HUDEP-2 (cell line): ENCODE results near the gene CEP57L1.
"Not testable (repeated sequence)": the region's sequence is repeated elsewhere in the genome, so short reads cannot be mapped to it uniquely, and the experiment has no call there.

Source experiments
- DNase-seq, 76 experiments: peaks; one replicate each; lab custom pipeline; 2025; ENCODE audit not compliant: unreplicated experiment in 76 of 76; lab: John Stamatoyannopoulos, UW

CEP57L1 gene

DNA sequence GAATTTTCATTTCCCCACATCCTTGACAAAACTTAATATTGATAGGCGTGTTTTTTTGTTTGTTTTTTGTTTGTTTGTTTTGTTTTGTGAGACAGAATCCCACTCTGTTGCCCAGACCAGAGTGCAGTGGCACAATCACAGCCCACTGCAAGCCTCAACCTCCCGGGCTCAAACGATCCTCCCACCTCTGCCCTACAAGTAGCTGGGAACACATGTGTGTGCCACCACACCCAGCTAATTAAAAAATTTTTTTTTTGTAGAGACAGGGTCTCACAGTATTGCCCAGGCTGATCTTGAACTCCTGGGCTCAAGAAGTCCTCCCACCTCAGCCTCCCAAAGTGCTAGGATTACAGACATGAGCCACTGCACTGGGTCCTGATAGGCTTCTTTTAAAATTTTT lies 9.2 kb downstream of the CEP57L1 start:
- DNase-seq = no peak

DNA sequence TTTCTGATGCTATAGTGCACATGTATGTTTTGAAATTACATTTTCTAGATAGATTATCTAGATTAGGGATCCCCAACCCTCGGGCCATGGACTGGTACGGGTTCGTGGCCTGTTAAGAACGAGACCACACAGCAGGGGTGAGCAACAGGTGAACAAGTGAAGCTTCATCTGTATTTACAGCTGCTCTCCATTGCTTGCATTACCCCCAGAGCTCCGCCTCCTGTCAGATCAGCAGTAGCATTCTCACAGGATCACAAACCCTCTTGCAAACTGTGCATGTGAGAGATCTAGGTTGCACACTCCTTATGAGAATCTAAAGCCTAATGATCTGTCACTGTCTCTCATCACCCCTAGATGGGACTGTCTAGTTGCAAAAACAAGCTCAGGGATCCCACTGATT lies 10.4 kb downstream of the CEP57L1 start:
- DNase-seq = peak in 2 of 76 experiments; percentile 6 to 28

DNA sequence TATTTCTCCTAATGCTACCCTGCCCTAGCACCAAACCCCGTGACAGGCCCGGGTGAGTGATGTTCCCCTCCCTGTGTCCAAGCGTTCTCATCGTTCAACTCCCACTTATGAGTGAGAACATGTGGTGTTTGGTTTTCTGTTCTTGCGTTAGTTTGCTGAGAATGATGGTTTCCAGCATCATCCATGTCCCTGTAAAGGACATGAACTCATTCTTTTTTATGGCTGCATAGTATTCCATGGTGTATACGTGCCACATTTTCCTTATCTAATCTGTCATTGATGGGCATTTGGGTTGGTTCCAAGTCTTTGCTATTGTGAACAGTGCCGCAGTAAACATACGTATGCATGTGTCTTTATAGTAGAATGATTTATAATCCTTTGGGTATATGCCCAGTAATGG lies 14.4 kb downstream of the CEP57L1 start:
- DNase-seq = not testable (repeated sequence)

- DNase-seq = not testable (repeated sequence)
Observed at GRCh38 chr6:109112663-109113062, 17.4 kb downstream of the CEP57L1 start.

- no peak for DNase-seq
Observed at GRCh38 chr6:109117346-109118035, 22.2 kb downstream of the CEP57L1 start.

DNA sequence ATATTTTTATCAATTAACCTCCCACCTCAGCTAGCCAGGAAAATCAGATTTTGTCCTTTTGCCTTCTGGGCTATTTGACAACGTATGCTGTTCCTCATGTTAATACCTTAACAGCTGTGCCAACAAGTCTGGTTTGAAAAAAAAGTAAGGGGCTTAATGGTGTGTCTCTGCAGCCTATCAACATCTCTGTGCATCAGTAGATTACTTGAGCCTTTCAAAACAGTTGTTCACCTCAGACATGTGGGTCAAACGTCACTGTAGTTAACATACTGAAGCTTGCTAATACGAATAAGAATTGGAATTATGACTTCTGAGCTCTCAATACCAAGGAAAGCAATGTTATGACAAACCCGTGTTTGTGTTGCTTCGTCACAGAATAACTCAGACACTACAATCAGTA lies 23.0 kb downstream of the CEP57L1 start:
- DNase-seq = no peak

DNA sequence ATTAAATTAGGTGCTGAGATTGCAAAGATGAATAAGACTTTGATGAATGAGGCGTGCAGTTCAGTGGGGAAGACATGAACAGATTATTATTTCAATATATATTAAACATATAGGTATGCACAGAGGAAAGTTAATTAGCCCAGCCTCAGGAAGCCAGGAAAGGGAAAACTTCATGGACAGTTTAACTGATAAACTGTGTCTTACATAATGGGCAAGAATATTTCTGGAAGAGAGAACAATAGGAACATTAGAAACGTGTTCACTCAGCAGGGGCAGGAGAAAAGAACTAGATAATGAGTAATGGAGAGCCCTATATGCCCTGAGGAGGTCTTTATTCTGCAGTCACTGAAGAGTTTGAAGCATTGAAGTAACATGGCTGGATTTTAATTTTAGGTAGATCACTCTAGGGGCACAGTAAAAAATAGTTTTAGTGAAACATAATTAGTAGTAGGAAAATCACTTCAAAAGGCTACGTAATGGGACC lies 23.6 kb downstream of the CEP57L1 start:
- DNase-seq = no peak

- DNase-seq = no peak
Observed at GRCh38 chr6:109121411-109121810, 26.1 kb downstream of the CEP57L1 start.

GRCh38 chr6:109124219-109124618 lies 28.9 kb downstream of the CEP57L1 start:
- no peak for DNase-seq

GRCh38 chr6:109125504-109125903 lies 30.2 kb downstream of the CEP57L1 start:
- no peak for DNase-seq

DNA sequence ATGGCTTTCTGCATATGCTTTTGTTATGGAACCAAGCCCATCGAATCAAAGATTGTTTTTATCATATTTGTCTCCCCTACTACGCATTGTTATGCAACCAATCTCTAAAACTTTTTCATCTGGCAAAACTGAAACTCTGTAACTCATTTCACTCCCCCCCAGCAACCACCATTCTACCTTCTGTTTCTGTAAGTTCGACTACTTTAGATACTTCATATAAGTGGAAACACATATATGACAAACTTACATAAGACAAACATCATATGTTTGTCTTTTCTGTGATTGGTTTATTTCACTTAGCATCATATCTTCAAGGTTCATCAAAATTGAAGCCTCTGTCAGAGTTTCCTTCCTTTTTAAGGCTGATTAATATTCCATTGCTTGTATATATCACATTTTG lies 34.8 kb downstream of the CEP57L1 start:
- no peak for DNase-seq

DNA sequence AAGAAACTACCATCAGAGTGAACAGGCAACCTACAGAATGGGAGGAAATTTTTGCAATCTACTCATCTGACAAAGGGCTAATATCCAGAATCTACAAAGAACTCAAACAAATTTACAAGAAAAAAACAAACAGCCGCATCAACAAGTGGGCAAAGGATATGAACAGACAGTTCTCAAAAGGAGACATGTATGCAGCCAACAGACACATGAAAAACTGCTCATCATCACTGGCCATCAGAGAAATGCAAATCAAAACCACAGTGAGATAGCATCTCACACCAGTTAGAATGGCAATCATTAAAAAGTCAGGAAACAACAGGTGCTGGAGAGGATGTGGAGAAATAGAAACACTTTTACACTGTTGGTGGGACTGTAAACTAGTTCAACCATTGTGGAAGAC lies 40.3 kb downstream of the CEP57L1 start:
- DNase-seq = not testable (repeated sequence)

DNA sequence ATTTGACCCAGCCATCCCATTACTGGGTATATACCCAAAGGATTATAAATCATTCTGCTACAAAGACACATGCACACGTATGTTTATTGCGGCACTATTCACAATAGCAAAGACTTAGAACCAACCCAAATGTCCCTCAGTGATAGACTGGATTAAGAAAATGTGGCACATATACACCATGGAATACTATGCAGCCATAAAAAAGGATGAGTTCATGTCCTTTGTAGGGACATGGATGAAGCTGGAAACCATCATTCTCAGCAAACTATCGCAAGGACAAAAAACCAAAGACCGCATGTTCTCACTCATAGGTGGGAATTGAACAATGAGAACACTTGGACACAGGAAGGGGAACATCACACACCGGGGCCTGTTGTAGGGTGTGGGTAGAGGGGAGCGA lies 40.7 kb downstream of the CEP57L1 start:
- not testable (repeated sequence) for DNase-seq

DNA sequence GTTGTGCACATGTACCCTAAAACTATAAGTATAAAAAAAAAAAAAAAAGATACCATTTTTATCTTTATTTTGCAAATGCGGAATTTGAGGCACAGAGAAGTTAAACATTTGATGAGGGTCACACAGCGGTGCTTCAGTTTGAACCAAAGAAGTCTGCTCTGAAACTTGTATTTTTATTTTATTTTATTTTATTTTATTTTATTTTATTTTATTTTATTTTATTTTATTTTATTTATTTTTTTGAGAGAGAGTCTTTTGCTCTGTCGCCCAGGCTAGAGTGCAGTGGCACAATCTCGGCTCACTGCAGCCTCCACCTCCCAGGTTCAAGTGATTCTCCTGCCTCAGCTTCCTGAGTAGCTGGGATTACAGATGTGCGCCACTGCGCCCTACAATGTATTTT lies 41.2 kb downstream of the CEP57L1 start:
- DNase-seq = not testable (repeated sequence)

DNA sequence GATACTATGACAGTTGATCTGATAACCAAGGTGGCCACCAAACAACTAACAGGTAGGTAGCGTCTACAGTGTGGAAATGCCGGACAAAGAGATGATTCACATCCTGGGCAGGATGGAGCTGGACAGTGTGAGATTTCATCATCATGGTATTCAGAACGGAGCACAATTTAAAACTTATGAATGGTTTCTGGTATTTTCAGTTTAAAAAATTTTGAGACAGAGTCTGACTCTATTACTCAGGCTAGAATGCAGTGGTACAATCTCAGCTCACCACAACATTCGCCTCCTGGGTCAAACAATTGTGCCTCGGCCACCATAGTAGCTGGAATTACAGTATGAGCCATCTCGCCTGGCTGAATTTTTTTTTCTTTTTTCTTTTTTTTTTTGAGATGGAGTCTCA lies 43.8 kb downstream of the CEP57L1 start:
- DNase-seq = no peak

- DNase-seq = not testable (repeated sequence)
Observed at GRCh38 chr6:109142067-109142466, 46.8 kb downstream of the CEP57L1 start.

- DNase-seq = no peak
Observed at GRCh38 chr6:109143191-109143590, 47.9 kb downstream of the CEP57L1 start.

- not testable (repeated sequence) for DNase-seq
Observed at GRCh38 chr6:109148251-109148650, 52.9 kb downstream of the CEP57L1 start.

GRCh38 chr6:109148716-109149115 lies 53.4 kb downstream of the CEP57L1 start:
- not testable (repeated sequence) for DNase-seq

DNA sequence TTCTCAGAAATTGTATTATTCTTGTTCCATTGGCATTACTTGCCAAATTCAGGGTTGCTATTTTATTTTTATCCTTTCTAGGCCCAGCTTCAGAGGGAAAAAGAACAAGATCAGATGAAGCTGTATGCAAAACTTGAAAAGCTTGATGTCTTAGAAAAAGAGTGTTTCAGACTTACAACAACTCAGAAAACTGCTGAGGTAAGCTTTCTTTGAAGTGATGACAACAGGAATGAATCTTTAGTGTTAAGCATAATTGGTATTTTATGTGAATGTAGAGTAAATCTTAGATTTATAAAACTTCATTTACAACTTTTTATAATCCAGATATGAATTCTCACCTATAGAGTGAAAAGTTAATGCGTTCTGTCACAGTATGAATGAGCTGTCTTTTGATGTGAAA lies 58.4 kb downstream of the CEP57L1 start:
- no peak for DNase-seq

- no peak for DNase-seq
Observed at GRCh38 chr6:109164331-109164730, 69.0 kb downstream of the CEP57L1 start.

DNA sequence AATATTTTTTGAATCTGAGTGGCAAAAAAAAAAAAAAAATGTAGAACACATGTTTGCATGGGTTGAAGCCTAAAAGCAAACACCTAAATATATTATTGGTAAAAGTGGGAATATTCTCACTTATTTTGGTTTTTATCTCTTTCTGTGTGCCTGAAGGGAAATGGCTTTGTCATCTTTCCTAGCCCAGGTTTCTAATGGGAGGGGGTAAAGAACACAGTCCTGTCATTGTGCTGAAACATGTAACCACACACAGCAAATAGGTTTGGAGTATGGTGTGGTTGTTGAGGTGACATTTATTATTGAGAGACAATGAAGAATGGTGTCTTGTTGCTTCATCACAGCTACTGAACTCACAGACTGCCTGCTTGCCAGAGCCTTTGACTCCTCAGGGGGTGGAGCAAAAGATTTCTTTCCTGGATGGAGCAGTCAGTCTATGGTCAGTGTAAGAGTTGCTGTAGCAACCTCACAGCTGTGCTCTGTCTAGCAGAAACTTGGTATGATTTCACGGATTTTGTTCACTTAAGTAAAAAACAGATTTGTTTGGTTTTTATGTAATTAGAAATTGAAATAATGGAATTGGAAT lies 70.2 kb downstream of the CEP57L1 start:
- peak in 8 of 76 experiments; percentile 9 to 31 (median 22) for DNase-seq
